ENCODE data around the gene TMEM61. TPM values are rescaled to one million over a fixed set of nuclear protein-coding genes. Genes with fewer than 3 reads are reported as not detected.
"Not testable (repeated sequence)": the region's sequence is repeated elsewhere in the genome, so short reads cannot be mapped to it uniquely, and the experiment has no call there.

TMEM61 gene
- polyA plus RNA-seq, 4 donors = 1.2 to 1.6 (median 1.5) TPM

GRCh38 chr1:54998677-54999076, 18.2 kb downstream of the TMEM61 start, which contains the start of gene BSND:
TSS of gene BSND (plus strand) at chr1:54998933. CDS start at chr1:54999187, 254 bp downstream.
- DNase-seq (ENCODE audit: low read depth in 4 of 4, low spot score in 2 of 4) = no peak

DNA sequence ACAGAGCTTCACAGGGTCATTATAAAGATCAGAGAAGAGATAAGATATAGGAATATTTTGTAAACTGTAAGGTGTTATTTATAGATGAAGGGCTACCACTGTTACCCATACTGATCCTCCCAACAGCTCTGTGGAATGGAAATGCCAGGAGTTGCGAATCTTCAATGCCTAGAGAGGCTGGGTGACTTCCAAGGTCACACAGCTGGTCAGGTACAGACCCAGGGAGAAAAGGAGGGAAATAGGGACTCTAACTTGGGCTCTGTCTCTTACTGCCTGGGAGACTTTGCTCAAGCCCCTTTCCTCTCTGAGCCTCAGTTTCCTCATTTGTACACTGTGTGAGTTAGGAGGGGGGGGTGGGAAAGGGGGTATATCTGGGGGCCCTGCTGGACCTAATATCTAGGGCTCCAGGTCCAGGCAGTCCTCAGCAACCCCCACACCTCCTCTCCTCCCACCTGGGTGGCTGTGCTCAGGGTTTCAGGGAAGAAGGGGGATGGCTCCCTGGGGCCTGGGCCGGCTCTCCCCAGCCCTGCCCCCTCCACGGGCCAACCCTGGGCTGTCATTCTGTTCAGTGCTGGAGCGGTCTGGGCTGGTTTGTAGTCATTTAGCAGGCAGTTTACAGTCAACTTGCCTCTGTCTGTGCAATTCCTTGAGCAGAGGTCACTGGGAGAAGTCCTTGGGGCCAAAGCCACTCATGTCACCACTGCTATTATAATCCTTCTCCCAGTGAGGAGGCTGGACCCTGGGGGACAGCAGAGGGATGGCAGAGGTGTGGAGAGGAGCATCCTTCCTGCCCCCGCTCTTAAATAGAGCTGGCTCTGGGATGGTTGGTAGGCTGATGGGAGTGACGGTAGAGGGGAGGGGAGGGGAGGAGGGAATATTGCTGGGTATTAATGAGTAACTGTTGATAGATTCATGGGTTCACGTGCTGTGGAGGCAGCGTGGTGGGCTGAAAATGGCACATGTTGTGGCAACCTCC, 20.0 kb downstream of the TMEM61 start:
- DNase-seq (ENCODE audit: low read depth in 4 of 4, low spot score in 2 of 4) = no peak

- DNase-seq (ENCODE audit: low read depth in 4 of 4, low spot score in 2 of 4) = no peak
Measured at GRCh38 chr1:55001311-55001710, 20.9 kb downstream of the TMEM61 start.

DNA sequence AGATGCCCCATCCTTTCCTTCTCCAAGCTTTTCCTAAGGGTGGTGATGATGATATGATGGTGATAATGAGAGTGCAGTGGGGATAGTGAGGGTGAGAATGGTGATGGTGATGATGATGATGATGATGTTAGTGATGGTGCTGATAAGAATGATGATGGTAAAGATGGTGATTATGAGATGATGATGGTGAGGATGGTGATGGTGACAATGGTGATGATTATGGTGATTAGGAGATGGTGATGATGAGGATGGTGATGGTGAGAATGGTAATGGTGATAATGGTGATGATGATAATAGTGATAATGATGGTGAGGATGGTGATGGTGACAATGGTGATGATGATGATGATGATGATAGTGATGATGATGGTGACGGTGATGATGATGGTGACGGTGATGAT, 22.3 kb downstream of the TMEM61 start:
- no peak for DNase-seq (ENCODE audit: low read depth in 4 of 4, low spot score in 2 of 4)

GRCh38 chr1:55005351-55006140, 25.1 kb downstream of the TMEM61 start:
- DNase-seq (ENCODE audit: low read depth in 4 of 4, low spot score in 2 of 4) = no peak

DNA sequence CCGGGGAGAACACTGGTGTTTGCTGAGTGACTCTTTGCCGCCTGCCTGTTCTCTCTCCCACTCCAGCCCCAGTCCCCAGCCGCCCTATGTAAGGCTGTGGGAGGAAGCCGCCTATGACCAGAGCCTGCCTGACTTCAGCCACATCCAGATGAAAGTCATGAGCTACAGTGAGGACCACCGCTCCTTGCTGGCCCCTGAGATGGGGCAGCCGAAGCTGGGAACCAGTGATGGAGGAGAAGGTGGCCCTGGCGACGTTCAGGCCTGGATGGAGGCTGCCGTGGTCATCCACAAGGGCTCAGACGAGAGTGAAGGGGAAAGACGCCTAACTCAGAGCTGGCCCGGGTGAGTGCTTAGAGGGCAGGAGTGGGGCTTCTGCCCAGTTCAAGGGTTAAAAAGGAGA, 26.5 kb downstream of the TMEM61 start:
- no peak for DNase-seq (ENCODE audit: low read depth in 4 of 4, low spot score in 2 of 4)

GRCh38 chr1:55007625-55008024, 27.2 kb downstream of the TMEM61 start:
- DNase-seq (ENCODE audit: low read depth in 4 of 4, low spot score in 2 of 4) = no peak

GRCh38 chr1:55010194-55010886, 29.9 kb downstream of the TMEM61 start:
- no peak for DNase-seq (ENCODE audit: low read depth in 4 of 4, low spot score in 2 of 4)

DNA sequence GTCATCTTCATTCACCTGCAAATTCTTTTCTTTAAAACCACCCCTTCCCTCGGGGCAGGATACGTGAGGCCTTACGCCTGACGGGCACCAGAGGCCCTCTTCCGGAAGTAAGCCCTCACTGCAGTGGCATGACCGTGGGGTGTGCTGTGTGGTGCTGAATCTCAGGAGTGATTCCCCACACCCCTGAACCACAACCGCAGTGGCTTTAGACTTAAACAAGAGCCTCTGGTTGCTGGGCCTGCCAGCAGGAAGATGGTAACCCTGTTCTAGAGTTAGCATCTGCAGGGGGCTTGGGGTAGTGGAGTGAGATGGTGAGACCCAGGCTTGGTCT, 30.4 kb downstream of the TMEM61 start:
- no peak for DNase-seq (ENCODE audit: low read depth in 4 of 4, low spot score in 2 of 4)

GRCh38 chr1:55012661-55013060, 32.2 kb downstream of the TMEM61 start:
- DNase-seq (ENCODE audit: low read depth in 4 of 4, low spot score in 2 of 4) = no peak

DNA sequence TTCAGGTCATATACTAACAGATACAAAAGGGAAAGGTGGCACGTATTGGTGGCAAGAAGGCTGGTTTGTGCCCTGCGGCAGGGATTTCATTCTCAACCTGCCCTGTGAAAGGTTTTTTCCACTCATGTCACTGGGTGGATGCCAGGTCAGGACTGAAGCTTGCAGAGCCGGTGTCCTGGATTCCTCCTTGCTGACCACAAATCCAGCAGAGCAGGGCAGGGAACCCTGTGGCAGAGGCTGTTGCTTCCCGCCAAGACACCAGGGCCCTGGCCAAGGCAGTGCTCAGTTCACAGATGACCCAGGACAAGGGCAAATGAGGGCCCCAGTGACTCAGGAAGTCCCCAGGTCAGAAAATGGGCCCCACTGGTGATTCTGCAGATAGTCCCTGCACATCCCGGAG, 34.7 kb downstream of the TMEM61 start:
- DNase-seq (ENCODE audit: low read depth in 4 of 4, low spot score in 2 of 4) = no peak

- DNase-seq (ENCODE audit: low read depth in 4 of 4, low spot score in 2 of 4) = no peak
Measured at GRCh38 chr1:55015731-55016620, 35.5 kb downstream of the TMEM61 start.

DNA sequence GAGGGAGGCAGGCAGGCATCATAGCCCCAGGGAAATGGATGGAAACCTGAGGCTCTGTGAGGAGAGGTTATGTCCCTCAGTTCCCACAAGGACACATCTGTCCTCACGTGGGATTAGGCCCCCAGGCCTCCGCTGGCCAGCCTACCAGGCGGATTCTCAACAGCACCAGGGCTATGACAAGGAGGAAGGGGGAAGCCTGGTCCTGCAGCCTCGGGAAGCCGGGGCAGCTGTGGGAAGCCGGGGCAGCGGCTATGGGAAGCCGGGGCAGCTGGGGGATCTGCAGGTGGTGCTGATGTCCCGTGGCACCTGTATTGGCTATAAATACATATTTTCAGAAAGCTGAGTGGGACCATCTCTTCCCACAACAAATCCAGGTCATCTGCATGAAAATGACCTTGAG, 38.0 kb downstream of the TMEM61 start:
- no peak for DNase-seq (ENCODE audit: low read depth in 4 of 4, low spot score in 2 of 4)

DNA sequence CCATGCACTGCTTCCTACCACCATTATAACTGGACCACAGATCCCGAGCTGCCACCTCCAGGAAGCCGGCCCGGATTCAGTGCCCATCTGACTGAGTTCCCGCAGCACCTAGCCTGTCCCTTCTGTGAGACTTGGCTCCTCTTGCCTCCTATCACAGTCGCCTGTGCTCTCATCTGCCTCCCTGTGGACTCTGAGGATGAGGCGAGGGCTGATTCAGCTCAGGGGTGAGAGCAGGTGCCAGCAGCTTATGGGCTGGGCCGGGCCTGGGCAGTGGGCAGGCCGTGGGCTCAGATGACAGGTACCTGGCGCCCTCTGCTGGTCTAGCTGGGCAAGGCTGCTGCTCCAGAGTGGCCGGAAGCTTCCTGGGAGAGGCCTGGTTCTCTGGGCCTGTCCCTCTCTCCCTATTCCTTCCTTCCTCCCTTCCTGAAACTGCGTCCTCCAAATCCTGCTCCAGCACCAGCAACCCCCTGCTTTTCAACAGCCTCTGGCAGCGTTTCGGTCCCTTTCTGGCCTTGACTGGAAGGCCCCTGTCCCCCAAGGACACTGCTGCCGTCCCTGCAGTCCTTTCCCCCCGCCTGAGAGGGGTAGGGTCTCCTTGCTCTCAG, 41.6 kb downstream of the TMEM61 start:
- DNase-seq (ENCODE audit: low read depth in 4 of 4, low spot score in 2 of 4) = peak in 2 of 4 donors; percentile 40 to 76

DNA sequence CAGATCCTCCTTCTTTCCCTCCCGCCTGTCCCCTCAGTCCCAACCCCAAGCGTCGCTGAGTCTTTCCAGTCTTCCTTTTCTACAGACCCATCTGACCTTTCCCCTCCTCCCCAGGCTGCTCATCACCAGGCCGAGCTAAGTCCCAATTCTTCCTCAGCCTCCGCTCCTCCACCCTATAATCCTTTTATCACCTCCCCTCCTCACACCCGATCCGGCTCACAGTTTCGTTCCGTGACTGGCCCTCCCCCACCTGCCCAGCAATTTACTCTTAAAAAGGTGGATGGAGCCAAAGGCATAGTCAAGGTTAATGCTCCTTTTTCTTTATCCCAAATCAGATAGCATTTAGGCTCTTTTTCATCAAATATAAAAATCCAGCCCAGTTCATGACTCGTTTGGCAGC, 43.7 kb downstream of the TMEM61 start:
- not testable (repeated sequence) for DNase-seq (ENCODE audit: low read depth in 4 of 4, low spot score in 2 of 4)

GRCh38 chr1:55026682-55027081, 46.3 kb downstream of the TMEM61 start:
- DNase-seq (ENCODE audit: low read depth in 4 of 4, low spot score in 2 of 4) = not testable (repeated sequence)

DNA sequence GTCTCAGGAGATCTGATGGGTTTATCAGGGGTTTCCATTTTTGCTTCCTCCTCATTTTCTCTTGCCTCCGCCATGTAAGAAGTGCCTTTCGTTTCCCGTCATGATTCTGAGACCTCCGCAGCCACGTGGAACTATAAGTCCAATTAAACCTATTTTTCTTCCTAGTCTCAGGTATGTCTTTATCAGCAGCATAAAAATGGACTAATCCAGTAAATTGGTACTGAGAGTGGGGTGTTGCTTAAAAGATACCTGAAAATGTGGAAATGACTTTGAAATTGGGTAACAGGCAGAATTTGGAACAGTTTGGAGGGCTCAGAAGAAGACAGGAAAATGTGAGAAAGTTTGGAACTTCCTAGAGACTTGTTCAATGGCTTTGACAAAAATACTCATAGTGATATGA, 50.7 kb downstream of the TMEM61 start:
- DNase-seq (ENCODE audit: low read depth in 4 of 4, low spot score in 2 of 4) = not testable (repeated sequence)

GRCh38 chr1:55033265-55033614, 52.8 kb downstream of the TMEM61 start:
- no peak for DNase-seq (ENCODE audit: low read depth in 4 of 4, low spot score in 2 of 4)

- no peak for DNase-seq (ENCODE audit: low read depth in 4 of 4, low spot score in 2 of 4)
Measured at GRCh38 chr1:55034476-55035133, 54.2 kb downstream of the TMEM61 start.

All from left renal cortex interstitium (tissue), 4 donors.